Gastrocnemius medialis (tissue), 4 donors: ENCODE data around the gene R3HCC1L.

ENCODE experiments used
- CTCF ChIP-seq, 5 experiments: fragments of 450-650 bp in 3 of 5; fragments of 200-600 bp in 2 of 5; sonication (generic) in 2 of 5; IDR thresholded peaks in 4 of 5; conservative IDR thresholded peaks in 1 of 5; 1 replicate in 4 of 5; 2 replicates in 1 of 5; pipeline ENCODE4 v1.5.1; 2016 to 2019; ENCODE audit warnings: antibody characterized with exemption in 5 of 5, mild to moderate bottlenecking in 3 of 5, moderate library complexity in 3 of 5
- POLR2A ChIP-seq, 2 donors: fragments of 450-650 bp; IDR thresholded peaks; one replicate each; pipeline ENCODE4 v1.6.1; 2017; ENCODE audit warnings: antibody characterized with exemption in 2 of 2, mild to moderate bottlenecking in 2 of 2, moderate library complexity in 2 of 2

- TF ChIP-seq CTCF (IDR thresholded peaks at IDR 0.05 in 4 of 5, conservative IDR thresholded peaks at IDR 0.05 in 1 of 5) (no peak), POLR2A (IDR thresholded peaks at IDR 0.05) (no peak)
These were observed 30.3 kb upstream of the R3HCC1L start for GRCh38 chr10:98104125-98104524.
